Measurements from ENCODE around the gene NUP62. TPM values are rescaled to one million over a fixed set of nuclear protein-coding genes. Genes with fewer than 3 reads are reported as not detected.

NUP62 gene
- total RNA-seq, 4 donors from 2014 or later, result 34.5 to 40.1 (median 34.9) TPM

- H3K27ac ChIP-seq, result peak overlapping the region; percentile 91 to 92 (median 92)
- TF ChIP-seq CTCF (IDR thresholded peaks at IDR 0.05), result no peak
- 75 to 94% methylated on average over 7 to 9 of the region's 15 CpGs for WGBS, 2 donors
- no peaks in the 10 kb centered on the region for H3K9me3 ChIP-seq
- H3K36me3 ChIP-seq, result peaks cover 0 to 40% (median 3%) of the 10 kb centered on the region in 3 donors
- H3K27me3 ChIP-seq, result no peaks in the 10 kb centered on the region
- H3K4me1 ChIP-seq, result peaks cover 34 to 79% (median 50%) of the 10 kb centered on the region in 3 donors
- peak overlapping the region; percentile 47 to 74 (median 60) for H3K4me3 ChIP-seq
- no peak for DNase-seq
- intact Hi-C loops (cut with DNase I), result loop anchor here (10.0 kb wide), 1 partner anchor 56 kb away; the partner anchor contains the start of genes FUZ and MED25
Observed at GRCh38 chr19:49870309-49870901, 58.9 kb downstream of the NUP62 start.

GRCh38 chr19:49869484-49870308, 59.6 kb downstream of the NUP62 start:
- TF ChIP-seq CTCF (IDR thresholded peaks at IDR 0.05) (peak in 3 of 6 experiments; percentile 4 to 26 (median 12)), POLR2A (IDR thresholded peaks at IDR 0.05) (peak in 3 of 4 donors; percentile 30 to 89 (median 33))
- peak overlapping the region; percentile 47 to 74 (median 60) for H3K4me3 ChIP-seq
- no peaks in the 10 kb centered on the region for H3K27me3 ChIP-seq
- peaks cover 28 to 79% (median 46%) of the 10 kb centered on the region in 3 donors for H3K4me1 ChIP-seq
- intact Hi-C loops (cut with DNase I), result loop anchor here (10.0 kb wide), 1 partner anchor 55 kb away; the partner anchor contains the start of genes FUZ and MED25
- 0% methylated on average over 21 to 30 of the region's 67 CpGs for WGBS, 2 donors
- no peaks in the 10 kb centered on the region for H3K9me3 ChIP-seq
- peak overlapping the region; percentile 91 to 97 (median 92) for H3K27ac ChIP-seq
- DNase-seq, result peak; percentile 76
- H3K36me3 ChIP-seq, result peaks cover 0 to 44% (median 4%) of the 10 kb centered on the region in 3 donors

GRCh38 chr19:49869009-49869483, 60.3 kb downstream of the NUP62 start:
- DNase-seq, result no peak
- Histone ChIP-seq H3K27me3 (no peaks in the 10 kb centered on the region), H3K4me3 (peak overlapping the region; percentile 24 to 62 (median 52)), H3K4me1 (peaks cover 28 to 74% (median 43%) of the 10 kb centered on the region in 3 donors), H3K9me3 (no peaks in the 10 kb centered on the region), H3K27ac (peak overlapping the region; percentile 86 to 97 (median 94)), H3K36me3 (peaks cover 0 to 44% (median 8%) of the 10 kb centered on the region in 3 donors)
- intact Hi-C loops (cut with DNase I), result no loop called here
- TF ChIP-seq POLR2A (IDR thresholded peaks at IDR 0.05) (no peak), CTCF (IDR thresholded peaks at IDR 0.05) (no peak)
- WGBS, 2 donors, result 1 to 3% methylated on average over 10 to 11 of the region's 15 CpGs

GRCh38 chr19:49866933-49867782, 62.1 kb downstream of the NUP62 start, which contains the start of gene PNKP:
PNKP (minus strand) TSS chr19:49867576; CDS start chr19:49867204, 372 bp downstream.
- peak within 1 kb of the TSS; percentile 74 to 88 (median 82) for H3K4me3 ChIP-seq
- TF ChIP-seq CTCF (IDR thresholded peaks at IDR 0.05) (no peak), POLR2A (IDR thresholded peaks at IDR 0.05) (peak in 3 of 4 donors; percentile 20 to 74 (median 26))
- H3K27ac ChIP-seq, result peak within 1 kb of the TSS; percentile 87 to 97 (median 94)
- 0 to 2% methylated on average over 9 to 21 of the region's 65 CpGs for WGBS, 2 donors
- no peaks in the 10 kb centered on the region for H3K9me3 ChIP-seq
- intact Hi-C loops (cut with DNase I), result no loop called here
- H3K27me3 ChIP-seq, result no peaks in the 10 kb centered on the region
- H3K36me3 ChIP-seq, result peaks cover under 1 to 44% (median 21%) of the 10 kb centered on the region in 3 donors
- peaks cover 23 to 70% (median 43%) of the 10 kb centered on the region in 3 donors for H3K4me1 ChIP-seq
- peak; percentile 84 for DNase-seq
